ENCODE data around the gene MEF2B. TPM values are rescaled to one million over a fixed set of nuclear protein-coding genes. Genes with fewer than 3 reads are reported as not detected.
"Not testable (repeated sequence)": the region's sequence is repeated elsewhere in the genome, so short reads cannot be mapped to it uniquely, and the experiment has no call there.

The MEF2B gene
- total and polyA plus RNA-seq, 2 donors (not counting 3 experiments of a cell fraction or from before 2014, with no cell fraction given) = 0.52 to 1.2 TPM

DNA sequence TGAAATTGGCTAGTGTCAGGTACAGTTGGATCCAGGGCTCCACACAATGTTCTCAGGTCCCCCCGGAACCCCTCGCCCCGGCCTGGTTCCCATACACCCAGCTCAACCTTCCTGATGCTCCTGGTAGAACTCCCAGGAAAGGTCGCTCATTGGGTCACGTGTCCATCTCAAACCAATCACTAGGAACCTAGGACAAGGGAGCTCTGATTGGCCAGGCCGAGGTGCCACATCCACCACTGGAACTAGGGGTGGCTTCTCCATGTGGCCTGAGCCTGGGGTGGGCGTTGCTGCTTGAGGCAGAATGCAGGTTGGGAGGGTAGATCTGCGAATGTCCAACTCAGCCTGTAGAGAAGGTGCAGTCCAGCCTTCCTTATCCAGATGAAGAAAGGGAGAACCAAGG is 6.9 kb upstream of the MEF2B start:
- DNase-seq (ENCODE audit: low read depth, low spot score) (no peak), FAIRE-seq (no peak)
- Histone ChIP-seq H3K9ac (replicated peaks; ENCODE audit: extremely low read depth, insufficient read depth, low read length) (no peak overlapping the region), H3K4me1 (ENCODE audit: control insufficient read depth, extremely low read depth, insufficient read depth, low read length) (no peaks in the 10 kb centered on the region), H3K4me2 (ENCODE audit: insufficient read depth, low read length) (no peak overlapping the region), H3K27ac (ENCODE audit: insufficient read depth, low read depth, low read length) (no peak overlapping the region), H3K36me3 (ENCODE audit: control insufficient read depth in 2 of 2, extremely low read depth in 1 of 2, insufficient read depth in 2 of 2, low read length in 2 of 2) (peaks cover 0 to 6% of the 10 kb centered on the region in 2 experiments), H3K4me3 (replicated peaks in 1 of 3; ENCODE audit: insufficient read depth in 1 of 3, low read depth in 1 of 3, low read length in 3 of 3) (no peak overlapping the region), H3K9me3 (replicated peaks; ENCODE audit: control insufficient read depth, insufficient read depth, low read length) (no peaks in the 10 kb centered on the region), H3K9me1 (replicated peaks; ENCODE audit: control insufficient read depth, extremely low read depth, insufficient read depth, low read length) (no peaks in the 10 kb centered on the region), H3K79me2 (ENCODE audit: control insufficient read depth, insufficient read depth, low read length) (no peaks in the 10 kb centered on the region), H3K27me3 (ENCODE audit: control insufficient read depth in 2 of 2, insufficient read depth in 2 of 2, low read length in 2 of 2) (no peaks in the 10 kb centered on the region), H4K20me1 (replicated peaks; ENCODE audit: control insufficient read depth, extremely low read depth, insufficient read depth, low read length) (no peaks in the 10 kb centered on the region), H2AFZ (ENCODE audit: low read depth, low read length) (no peak overlapping the region)
- TF ChIP-seq POLR2AphosphoS5 (IDR thresholded peaks at IDR 0.05; ENCODE audit: insufficient read depth, low read depth, low read length) = no peak
- no peak for TF ChIP-seq MYC (IDR thresholded peaks at IDR 0.05; ENCODE audit: low read depth, low read length)
- TF ChIP-seq GATA2 (IDR thresholded peaks at IDR 0.05; ENCODE audit: insufficient read depth, insufficient read length, low read depth, low read length) = no peak
- no peak for TF ChIP-seq JUN (IDR thresholded peaks at IDR 0.05; ENCODE audit: borderline replicate concordance, insufficient read depth, insufficient read length, low read depth)
- TF ChIP-seq, protein P1, sequence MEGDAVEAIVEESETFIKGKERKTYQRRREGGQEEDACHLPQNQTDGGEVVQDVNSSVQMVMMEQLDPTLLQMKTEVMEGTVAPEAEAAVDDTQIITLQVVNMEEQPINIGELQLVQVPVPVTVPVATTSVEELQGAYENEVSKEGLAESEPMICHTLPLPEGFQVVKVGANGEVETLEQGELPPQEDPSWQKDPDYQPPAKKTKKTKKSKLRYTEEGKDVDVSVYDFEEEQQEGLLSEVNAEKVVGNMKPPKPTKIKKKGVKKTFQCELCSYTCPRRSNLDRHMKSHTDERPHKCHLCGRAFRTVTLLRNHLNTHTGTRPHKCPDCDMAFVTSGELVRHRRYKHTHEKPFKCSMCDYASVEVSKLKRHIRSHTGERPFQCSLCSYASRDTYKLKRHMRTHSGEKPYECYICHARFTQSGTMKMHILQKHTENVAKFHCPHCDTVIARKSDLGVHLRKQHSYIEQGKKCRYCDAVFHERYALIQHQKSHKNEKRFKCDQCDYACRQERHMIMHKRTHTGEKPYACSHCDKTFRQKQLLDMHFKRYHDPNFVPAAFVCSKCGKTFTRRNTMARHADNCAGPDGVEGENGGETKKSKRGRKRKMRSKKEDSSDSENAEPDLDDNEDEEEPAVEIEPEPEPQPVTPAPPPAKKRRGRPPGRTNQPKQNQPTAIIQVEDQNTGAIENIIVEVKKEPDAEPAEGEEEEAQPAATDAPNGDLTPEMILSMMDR (IDR thresholded peaks at IDR 0.05; ENCODE audit: extremely low read depth in 1 of 2, insufficient read depth in 1 of 2, low read depth in 1 of 2, low read length in 2 of 2) = no peak
- TF ChIP-seq, protein P2, sequence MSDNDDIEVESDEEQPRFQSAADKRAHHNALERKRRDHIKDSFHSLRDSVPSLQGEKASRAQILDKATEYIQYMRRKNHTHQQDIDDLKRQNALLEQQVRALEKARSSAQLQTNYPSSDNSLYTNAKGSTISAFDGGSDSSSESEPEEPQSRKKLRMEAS (IDR thresholded peaks at IDR 0.05; ENCODE audit: insufficient read depth, insufficient read length) = no peak
- TF ChIP-seq POLR2A (IDR thresholded peaks at IDR 0.05; ENCODE audit: low read depth, low read length) = no peak
- no peak for TF ChIP-seq EZH2 (IDR thresholded peaks at IDR 0.05; ENCODE audit: borderline replicate concordance, low read depth, low read length, severe bottlenecking)
- TF ChIP-seq FOS (IDR thresholded peaks at IDR 0.05; ENCODE audit: borderline replicate concordance, insufficient read depth, low read length) = no peak
- dilution Hi-C loops (cut with MboI; ENCODE audit: extremely low pct_ligation_motif_present, low sequenced_read_pairs) = no loop called here
- intact Hi-C loops (cut with micrococcal nuclease) = no loop called here
- no TSS peak for BruUV-seq (replicated peaks)
- POLR2A ChIA-PET = no interaction called here
- CTCF ChIA-PET = interaction anchor here (1.0 to 1.4 kb wide), 3 partner anchors 8 to 166 kb away, joined by 3 to 4 read pairs (median 3); no protein-coding TSS in a partner anchor

DNA sequence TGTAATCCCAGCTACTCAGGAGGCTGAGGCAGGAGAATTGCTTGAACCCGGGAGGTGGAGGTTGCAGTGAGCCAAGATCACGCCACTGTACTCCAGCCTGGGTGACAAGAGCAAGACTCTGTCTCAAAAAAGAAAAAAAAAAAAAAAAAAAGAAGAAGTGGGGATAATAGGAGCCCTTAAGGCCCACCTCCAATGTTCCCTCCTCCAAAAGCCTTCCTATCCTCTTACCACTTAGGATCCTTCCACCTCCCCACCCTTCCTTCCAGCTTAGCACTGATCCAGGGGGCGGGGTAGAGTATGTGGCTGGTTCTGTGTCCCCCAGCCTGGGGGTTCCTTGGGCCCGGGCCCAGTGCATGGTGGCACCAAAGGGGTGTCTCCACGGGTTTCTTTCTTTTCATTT is 3.2 kb upstream of the MEF2B start:
- H3K4me3 ChIP-seq (replicated peaks in 1 of 3; ENCODE audit: insufficient read depth in 1 of 3, low read depth in 1 of 3, low read length in 3 of 3); H3K9me1 ChIP-seq (replicated peaks; ENCODE audit: control insufficient read depth, extremely low read depth, insufficient read depth, low read length); H3K27ac ChIP-seq (ENCODE audit: insufficient read depth, low read depth, low read length); H3K4me2 ChIP-seq (ENCODE audit: insufficient read depth, low read length); H4K20me1 ChIP-seq (replicated peaks; ENCODE audit: control insufficient read depth, extremely low read depth, insufficient read depth, low read length); H2AFZ ChIP-seq (ENCODE audit: low read depth, low read length); H3K36me3 ChIP-seq (ENCODE audit: control insufficient read depth in 2 of 2, extremely low read depth in 1 of 2, insufficient read depth in 2 of 2, low read length in 2 of 2); DNase-seq (ENCODE audit: low read depth, low spot score); H3K9ac ChIP-seq (replicated peaks; ENCODE audit: extremely low read depth, insufficient read depth, low read length); H3K9me3 ChIP-seq (replicated peaks; ENCODE audit: control insufficient read depth, insufficient read depth, low read length); H3K4me1 ChIP-seq (ENCODE audit: control insufficient read depth, extremely low read depth, insufficient read depth, low read length); POLR2A ChIA-PET; BruUV-seq (replicated peaks); FAIRE-seq; dilution Hi-C loops (cut with MboI; ENCODE audit: extremely low pct_ligation_motif_present, low sequenced_read_pairs); H3K79me2 ChIP-seq (ENCODE audit: control insufficient read depth, insufficient read depth, low read length); H3K27me3 ChIP-seq (ENCODE audit: control insufficient read depth in 2 of 2, insufficient read depth in 2 of 2, low read length in 2 of 2); intact Hi-C loops (cut with micrococcal nuclease): not testable (repeated sequence)
- CTCF ChIA-PET = interaction anchor here (1.0 to 2.8 kb wide), 2 partner anchors 16 to 25 kb away, joined by 3 to 31 read pairs; no protein-coding TSS in a partner anchor
